ENCODE measurements around the gene DYNC1I1.

The DYNC1I1 gene

DNA sequence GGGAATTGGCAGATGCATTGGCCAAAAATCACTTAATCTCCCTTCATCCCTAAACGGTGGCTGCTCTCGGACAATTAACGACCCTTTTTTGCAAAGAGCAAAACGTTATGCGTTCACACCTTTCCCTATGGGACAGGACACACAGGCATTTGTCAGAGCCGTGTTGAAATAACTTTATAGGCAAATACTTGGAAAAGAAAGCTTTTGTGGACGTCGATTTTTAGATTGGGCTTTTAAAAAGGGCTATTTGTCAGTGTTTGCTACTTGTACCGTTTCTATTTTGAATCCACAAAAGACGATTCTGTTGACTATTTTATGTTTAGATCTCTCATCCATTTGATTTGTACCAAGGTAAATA lies 304.0 kb downstream of the DYNC1I1 start:
- no peak for DNase-seq (ENCODE audit: low read depth, low spot score)

DNA sequence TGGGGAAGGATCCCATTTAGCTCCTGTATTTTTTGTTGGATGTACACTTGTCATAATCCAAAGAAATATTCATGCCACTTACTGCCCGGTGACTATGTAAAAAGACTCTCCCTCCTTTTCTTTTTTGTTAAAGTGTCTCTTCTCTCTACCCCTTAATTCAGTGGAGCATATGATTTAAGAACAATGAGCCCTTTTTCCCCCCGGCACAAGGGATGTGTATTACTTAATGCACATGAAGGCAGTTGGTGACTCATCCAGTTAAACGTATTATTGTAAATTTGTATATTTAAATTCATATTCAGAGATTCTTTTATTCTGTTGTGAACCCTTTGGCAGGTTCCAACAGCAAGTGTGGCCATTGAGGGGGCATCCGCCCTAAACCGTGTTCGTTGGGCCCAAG lies 307.7 kb downstream of the DYNC1I1 start:
- no peak for DNase-seq (ENCODE audit: low read depth, low spot score)

DNA sequence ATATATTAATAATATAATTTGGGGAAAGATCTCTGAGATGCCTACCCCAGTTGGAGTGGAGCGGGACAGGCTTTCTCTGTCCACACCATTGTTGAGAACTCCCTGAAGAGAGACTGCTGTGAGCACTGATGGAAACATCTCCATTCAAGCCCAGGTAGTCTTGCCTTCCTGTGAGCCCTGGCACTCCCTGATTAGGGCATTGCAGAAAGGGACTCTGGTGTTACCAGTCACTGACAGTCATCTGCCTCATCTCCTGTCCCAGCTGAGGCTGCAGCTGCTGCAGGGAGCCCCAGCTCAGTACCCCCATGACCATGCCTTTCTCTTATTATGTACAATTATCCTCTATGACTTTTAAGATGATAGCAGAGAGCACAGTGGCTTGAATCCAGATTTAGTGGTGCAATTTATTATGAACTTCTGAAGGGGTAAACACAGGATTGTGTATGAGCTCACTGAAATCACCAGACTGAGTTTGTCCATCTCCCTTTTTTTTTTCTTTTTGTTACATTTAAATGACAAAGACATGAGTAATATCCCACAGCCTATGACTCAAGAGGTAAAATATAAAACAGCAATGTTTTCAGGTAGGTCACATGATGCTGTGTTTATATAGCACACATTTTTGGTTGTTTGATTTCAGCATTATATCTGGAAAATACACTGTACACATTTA lies 312.7 kb downstream of the DYNC1I1 start:
- DNase-seq (ENCODE audit: low read depth, low spot score) = no peak

DNA sequence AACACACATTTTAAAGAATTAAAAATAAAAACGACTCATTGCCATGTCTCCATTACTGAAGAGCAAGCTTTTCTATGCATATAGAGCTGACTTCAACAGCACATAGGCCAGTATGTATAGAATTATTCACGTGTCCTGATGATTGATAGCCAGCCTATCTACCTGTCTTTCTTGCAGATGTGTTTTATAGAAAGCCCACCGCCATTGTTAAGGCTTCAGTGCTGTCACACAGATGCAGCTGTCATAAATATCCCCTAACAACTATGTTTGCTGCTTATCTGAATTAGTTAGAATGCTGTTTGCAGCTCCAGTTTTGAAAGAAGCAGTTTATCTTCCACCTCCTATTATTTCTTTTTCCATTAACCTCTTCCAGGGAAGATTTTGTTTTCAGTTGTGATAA lies 313.6 kb downstream of the DYNC1I1 start:
- DNase-seq (ENCODE audit: low read depth, low spot score) = no peak

DNA sequence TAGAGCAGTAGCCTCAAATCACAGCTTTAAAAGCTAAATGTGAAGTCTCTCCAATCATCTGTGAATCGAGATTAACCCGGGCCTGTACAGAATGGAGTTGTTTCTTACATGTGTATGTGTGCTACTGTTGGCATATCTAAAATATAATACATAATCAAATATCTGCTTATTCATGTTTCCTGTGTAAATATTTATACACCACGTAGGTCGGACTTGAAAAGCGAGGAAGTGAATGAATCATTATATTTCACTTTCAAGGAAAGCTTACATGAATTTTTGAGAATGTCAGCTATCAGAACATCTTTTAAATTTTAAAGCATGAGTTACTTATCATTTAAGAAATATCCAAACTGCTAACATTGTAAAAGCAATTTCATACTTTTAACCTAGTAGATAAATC lies 316.2 kb downstream of the DYNC1I1 start:
- DNase-seq (ENCODE audit: low read depth, low spot score) = no peak

DNA sequence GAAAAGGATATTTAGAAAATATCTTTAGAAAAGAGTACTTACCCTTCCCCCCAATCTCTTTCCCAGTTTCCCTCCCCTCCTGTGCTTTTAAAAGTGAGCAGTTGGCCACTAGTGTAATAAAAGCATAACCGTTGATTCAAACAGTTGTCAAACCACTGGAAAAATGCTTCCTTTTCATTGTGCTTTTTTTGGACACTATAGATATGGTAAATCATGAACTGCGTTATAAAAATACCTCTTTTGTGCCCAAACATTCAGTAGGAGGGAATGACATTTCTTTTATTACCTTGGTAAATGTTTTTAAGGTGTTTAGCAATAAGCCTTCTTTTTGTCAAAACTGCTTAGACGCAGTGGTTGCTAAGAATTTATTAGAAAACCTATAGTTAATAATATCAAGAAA lies 317.2 kb downstream of the DYNC1I1 start:
- DNase-seq (ENCODE audit: low read depth, low spot score) = no peak

DNA sequence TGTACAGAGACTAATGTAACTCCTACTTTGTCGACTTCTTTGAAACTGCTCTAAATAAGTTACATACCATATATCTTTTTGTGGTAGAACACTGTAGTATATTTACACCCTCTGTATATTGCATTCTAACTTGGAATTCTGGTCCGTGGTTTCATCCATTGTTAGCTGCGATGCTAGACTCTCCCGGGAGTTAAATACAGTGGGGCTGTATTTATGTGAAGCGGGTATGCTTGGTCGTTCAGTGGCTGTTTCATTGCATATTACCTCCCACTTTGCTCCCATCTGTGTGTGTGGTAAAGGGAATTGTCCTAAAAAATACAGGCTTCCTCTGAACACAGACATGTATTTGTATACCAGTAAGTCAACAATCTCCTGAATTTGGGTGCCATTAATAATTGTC lies 318.4 kb downstream of the DYNC1I1 start:
- no peak for DNase-seq (ENCODE audit: low read depth, low spot score)

DNA sequence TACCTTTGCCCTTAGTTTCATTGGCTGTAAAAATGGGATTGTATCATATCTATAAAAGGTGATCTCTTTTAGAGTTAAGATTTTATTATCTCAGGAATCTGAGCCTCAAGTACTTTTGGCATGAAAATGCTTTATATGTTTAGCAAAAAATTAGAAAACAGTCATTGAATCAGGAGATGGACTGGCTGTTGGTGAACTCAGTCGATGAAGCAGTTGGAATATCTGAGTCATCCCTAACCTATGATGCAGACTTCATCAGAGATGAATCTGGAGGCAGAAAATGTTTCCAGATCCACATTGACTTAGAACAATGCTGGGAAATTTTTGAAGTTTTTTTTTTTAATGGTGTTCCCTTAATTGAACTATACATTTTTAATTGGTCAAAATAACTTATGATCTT lies 321.1 kb downstream of the DYNC1I1 start:
- DNase-seq (ENCODE audit: low read depth, low spot score) = no peak

DNA sequence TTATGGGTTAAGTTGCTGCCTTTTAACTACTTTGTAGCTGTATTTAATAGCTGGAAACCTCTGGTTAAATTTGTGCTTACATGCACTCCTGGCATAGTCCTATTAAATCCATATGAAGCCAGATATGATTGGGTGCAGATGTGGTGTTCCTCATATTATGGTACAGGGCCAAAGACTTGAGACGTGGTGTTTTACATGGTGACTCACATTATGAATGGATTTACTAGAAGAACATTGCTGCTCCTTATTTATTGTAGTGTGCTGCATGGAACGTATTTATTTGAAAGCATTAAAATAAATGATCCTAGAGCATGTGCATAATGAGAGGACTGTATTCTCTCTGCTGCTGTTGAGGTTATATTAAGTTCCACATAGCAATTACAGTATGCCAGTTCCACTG lies 325.5 kb downstream of the DYNC1I1 start:
- DNase-seq (ENCODE audit: low read depth, low spot score) = no peak

DNA sequence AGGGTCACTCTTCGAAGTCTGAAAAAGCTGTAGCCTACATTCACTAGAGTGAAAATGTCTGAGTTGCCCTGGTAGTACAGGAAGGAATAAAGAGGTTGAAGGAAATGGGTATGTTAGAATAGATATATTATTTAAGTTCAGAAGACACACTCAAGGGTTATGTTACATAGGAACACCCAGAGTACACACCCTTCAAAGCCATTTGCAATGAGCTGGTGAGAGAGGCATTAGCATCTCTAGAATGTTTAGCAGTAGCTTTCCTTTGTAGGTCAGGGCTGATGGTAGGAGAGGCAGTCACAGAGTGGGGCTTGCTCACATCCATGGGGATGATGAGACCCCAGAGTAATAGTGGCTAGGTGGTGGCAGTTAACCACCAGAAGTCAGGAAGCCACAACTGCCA lies 328.4 kb downstream of the DYNC1I1 start:
- DNase-seq (ENCODE audit: low read depth, low spot score) = no peak

DNA sequence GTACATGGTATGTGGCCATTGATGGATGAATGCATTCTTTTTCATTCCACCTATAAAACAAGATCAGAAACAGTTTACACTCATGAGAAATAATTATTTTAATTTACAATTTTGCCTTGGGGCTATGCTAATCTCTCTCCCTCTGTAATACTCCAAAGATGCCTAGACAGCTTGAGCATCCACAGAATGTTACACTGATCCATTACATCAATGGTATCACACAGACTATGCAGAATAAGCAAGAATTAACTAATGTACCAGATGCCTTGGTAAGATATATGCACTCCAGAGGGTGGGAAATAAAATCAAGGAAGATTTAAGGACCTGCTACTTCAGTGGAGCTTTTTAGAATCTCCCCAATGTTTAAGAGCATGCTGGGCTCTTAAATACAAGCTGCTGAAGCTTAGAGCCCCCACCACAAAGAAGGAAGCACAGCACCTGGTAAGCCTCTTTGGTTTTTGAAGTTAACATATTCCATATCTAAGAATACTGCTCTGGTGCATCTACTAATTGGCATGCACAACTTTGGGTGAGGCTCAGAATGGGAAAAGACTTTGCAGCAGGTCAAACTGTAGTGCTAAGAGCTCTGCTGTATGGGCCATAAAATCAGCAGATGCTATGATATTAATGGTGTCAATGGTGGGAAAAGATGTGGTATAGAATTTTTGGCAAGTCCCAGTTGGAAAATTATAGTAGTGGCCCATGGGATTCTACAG lies 329.9 kb downstream of the DYNC1I1 start:
- no peak for DNase-seq (ENCODE audit: low read depth, low spot score)

DNA sequence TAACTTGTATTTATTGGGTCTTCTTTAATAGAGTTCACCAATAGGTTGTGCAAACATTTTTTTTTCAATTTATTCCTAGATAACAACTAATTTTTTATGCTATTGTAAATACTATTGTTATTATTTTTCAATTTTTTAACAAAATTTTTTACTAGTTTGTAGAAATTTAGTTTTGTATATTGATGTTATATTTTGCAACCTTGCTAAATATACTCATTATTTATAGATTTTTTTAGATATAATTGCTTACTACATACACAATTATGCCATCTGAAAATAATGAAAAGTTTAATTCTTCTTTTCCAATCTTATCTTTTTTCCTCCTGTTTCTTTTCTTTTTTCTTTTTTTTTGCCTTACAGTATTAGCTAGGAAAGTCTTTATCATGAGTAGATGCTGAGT lies 332.6 kb downstream of the DYNC1I1 start:
- DNase-seq (ENCODE audit: low read depth, low spot score) = no peak

DNA sequence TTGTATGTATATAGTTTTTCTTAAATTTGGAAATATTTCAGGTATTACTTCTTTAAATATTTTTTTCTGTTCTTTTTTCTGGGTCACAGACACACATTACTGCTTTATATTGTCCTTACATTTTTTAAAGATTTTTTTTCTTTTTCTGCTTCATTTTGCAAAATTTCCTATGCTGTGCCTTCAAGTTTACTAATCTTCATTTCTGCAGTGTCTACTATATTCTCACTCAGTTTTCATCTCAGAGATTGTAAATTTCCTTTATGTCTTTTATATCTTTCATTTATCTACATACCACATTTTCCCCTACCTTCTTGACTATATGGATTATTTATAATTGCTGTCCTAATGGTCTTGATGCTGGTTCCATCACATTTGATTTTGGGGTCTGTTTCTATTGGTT lies 339.1 kb downstream of the DYNC1I1 start:
- no peak for DNase-seq (ENCODE audit: low read depth, low spot score)

DNA sequence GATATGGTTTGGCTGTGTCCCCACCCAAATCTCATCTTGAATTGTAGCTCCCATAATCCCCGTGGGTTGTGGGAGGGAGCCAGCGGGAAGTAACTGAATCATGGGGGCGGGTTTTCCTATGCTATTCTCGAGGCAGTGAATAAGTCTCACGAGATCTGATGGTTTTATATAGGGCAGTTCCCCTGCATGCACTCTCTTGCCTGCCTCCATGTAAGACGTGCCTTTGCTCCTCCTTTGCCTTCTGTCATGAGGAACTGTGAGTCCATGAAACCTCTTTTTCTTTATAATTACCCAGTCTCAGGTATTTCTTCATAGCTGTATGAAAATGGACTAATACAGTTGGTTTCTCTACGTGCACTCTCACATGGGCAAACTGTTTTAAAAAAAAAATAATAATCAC lies 341.8 kb downstream of the DYNC1I1 start:
- DNase-seq (ENCODE audit: low read depth, low spot score) = no peak

DNA sequence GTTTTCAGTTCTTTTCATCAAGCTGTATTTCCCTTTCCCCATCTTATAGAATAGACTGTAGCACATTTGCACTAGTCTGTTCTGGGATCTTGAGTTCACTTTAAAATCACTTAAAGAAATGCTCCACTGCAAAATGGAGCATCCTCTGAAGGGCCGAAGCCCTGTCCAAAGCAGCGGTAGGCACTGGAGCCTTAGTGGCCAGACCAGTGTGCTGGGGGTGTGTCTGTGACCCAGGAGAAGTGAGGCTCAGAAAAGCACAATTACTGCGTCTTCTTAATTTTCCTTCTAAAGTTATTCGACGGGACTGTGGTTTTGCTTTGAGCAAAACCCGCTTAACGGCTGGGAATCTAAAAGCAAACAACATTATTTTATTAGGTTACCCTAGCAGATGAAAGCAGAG lies 343.8 kb downstream of the DYNC1I1 start:
- DNase-seq (ENCODE audit: low read depth, low spot score) = no peak

DNA sequence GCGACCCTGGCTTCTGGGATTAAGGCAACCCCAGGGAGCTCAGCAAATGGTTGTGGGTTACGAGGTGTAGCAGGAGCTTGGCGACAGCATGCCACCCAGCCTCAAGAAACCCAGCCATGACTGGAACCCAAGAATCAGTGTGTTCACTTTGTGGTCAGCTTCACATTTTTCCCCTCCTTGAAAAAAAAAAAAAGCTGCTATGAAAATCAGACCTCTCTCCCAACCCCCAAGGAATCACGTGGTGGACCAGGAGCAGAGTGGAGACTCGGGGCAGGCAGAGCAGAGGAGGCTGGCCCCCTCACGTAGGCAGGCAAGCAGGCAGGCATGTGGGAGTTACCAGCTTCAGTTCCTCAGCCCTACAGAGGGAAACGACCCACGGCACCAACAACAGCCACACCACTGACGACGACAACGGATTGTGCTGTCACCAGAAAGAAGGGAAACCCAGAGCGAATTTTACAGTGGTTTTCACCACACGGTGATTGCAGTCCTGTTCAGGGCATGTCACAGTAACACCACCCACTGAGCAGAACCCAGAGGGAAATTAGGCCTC lies 346.2 kb downstream of the DYNC1I1 start:
- DNase-seq (ENCODE audit: low read depth, low spot score) = no peak

DNA sequence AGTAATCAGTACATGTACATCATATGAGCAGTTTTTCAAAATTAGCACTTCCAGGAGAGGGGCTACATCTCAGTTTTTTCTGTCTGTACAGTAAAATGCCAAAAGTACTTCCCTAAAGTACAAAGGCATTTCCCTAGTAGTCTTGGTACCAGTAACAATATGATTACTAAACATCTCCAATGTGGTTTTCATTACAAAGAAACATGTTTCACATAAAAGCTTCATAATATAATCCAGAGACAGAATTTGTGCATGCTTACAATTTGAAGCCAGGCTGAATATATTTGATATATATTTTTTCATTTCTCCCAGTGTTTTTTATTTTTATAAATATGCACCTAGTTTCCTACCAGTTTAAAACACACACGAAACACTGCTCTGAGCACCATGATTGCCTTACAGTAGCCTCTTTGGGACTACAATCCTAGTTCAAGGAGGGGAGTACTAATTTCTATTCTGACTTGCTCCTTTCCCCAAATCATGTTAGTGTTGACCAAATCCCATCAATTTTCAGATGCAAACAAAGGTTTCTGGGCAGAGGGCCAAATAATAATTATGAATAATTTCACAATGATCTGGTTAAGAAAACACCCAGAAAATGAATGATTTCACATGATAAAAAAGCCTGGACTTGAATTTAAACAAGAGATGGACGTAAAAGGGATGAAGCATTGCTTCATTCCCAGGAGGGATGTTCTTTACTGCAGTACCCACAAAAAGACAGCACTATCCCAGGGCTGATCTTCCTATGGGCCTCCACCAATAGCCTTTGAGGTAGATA lies 348.3 kb downstream of the DYNC1I1 start:
- DNase-seq (ENCODE audit: low read depth, low spot score) = no peak

DNA sequence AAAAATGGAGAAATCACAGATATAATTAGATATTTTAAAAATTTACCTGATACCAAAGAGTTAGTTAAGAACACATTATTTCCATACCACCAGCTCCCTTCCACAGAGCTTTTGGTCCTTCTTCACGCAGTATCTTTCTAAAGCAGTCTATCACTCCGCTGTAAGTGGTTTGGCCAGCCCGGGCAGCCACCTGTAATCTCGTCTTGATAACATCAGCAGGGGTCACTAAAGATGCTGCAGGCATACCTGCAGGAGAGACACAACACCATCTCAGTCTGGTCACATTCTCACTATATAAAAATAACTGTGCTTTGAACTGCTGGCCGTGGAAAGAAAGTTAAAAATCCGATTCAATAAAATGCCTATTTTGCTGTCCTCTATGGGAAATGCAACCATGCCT lies 349.4 kb downstream of the DYNC1I1 start:
- no peak for DNase-seq (ENCODE audit: low read depth, low spot score)

DNA sequence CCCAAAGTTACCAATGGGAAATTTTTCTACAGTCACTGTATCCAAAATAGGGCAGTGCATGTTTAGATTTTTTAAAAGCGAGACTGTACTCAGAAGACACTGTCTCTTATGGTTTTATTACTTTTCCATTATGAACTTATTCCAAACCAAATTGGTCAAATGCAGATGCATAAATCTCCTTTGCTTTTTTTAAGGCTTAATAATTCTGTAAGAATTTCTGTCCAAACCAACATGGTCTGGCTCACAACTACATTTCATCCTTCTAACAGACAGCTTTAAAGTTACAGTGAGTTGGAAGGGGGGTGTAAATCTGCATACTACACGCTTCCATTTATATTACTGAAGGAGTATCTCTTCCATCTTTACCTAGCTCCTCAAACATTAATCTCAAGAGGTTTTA lies 350.4 kb downstream of the DYNC1I1 start:
- no peak for DNase-seq (ENCODE audit: low read depth, low spot score)

DNA sequence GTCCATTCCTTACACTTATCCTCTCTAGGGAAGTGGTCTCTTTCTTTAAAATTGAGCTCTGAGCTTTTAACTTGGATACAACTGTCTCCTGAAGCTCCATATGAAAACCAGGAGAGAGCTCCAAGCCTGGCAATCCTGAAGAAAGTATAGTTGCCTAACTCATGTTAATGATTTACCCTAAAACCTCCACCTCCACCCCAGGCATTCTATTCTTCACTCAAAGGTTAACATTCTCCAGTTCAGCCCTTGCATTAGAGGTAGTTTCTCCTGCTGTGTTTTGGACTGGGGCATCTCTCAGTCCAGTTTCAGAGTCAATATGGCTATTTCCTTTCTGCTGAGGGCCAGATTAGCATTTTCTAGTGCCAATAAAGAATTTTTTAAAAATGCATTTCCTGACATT lies 354.0 kb downstream of the DYNC1I1 start:
- no peak for DNase-seq (ENCODE audit: low read depth, low spot score)

DNA sequence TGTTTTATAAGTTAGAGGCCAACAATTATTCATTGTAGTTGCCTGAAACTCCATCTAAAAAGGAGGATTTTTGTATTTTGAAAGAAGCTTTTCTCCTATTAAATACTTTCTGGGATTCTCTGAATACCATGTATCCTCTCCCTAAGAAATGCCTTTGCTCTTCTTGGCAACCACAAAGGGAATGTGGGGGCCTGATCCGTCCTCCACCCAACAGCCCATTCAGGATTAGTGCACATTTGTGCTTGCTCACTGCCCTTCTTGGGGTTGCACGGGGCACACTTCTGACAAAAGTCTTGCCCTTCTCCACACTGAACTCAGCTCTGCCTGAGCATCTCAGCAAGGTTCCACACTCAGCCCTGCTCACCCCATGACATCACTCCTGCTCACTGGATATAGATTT lies 355.4 kb downstream of the DYNC1I1 start:
- no peak for DNase-seq (ENCODE audit: low read depth, low spot score)

DNA sequence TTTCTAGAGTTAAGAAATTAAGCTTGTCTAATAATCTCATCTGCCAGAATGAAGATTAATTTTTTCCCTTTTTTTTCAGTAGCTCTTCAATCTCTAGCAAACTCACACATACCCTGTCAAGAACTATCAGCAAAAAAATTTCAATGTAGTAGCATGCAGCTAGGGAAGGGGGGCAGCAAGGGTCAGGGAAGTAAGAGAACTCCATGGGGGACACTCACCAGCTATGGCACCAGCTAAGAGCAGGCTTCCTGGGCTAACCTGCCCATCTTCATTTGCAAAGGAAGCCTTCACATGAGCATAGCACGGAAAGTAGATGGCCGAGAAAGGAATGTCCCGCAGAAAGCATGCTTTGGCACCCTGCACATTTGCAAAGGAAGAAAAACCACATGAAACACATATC lies 359.2 kb downstream of the DYNC1I1 start:
- DNase-seq (ENCODE audit: low read depth, low spot score) = no peak

DNA sequence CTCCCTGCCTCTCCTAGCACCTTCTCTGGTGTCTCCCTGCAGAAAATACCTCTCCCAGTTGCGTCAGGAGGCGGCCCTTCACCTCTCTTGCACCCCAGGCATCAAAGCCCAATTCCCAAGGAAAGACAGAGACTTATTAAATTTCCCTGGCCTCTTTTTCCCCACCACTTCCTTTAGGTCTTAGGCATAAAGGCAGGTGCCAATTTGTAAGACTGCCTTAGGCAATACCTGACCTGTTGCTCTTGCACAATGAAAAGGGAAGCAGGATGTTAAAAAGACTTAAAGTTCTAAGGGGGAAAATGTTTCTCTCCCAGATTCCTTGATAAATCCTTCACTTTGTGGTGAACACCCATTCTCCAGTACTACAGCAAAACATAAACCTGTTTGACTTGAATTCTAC lies 362.9 kb downstream of the DYNC1I1 start:
- DNase-seq (ENCODE audit: low read depth, low spot score) = no peak
